Lung (tissue), 12 donors: ENCODE data around the gene NPC1. TPM values are rescaled to one million over a fixed set of nuclear protein-coding genes. Genes with fewer than 3 reads are reported as not detected.

ENCODE experiments used
- ATAC-seq: fragments of 200-7000 bp; cut with Tn5 transposase; one replicate; pipeline ENCODE4 v1.9.1; 2020; ENCODE audit warnings: moderate number of reproducible peaks; ENCODE audit not compliant: insufficient read depth, low FRiP score
- DNase-seq, 3 donors: peaks; one replicate each; pipeline ENCODE4 v3.0.0-alpha.2; 2013 to 2017
- H3K27ac ChIP-seq, 2 donors: one replicate each; pipeline ENCODE4 v1.5.1; 2013; ENCODE audit warnings: mild to moderate bottlenecking in 2 of 2, moderate library complexity in 2 of 2, control low read depth in 1 of 2, inconsistent platforms in 1 of 2, low read depth in 1 of 2, low read length in 1 of 2
- H3K27me3 ChIP-seq, 3 donors: one replicate each; pipeline ENCODE4 v1.5.1; 2013; ENCODE audit warnings: low read length in 2 of 3; ENCODE audit not compliant: control insufficient read depth in 3 of 3, insufficient read depth in 3 of 3
- H3K36me3 ChIP-seq, 4 donors: one replicate each; pipeline ENCODE4 v1.5.1; 2013; ENCODE audit warnings: low read length in 4 of 4, mild to moderate bottlenecking in 1 of 4, moderate library complexity in 1 of 4; ENCODE audit not compliant: control insufficient read depth in 4 of 4, insufficient read depth in 4 of 4
- H3K4me1 ChIP-seq, 5 donors: one replicate each; pipeline ENCODE4 v1.5.1; 2013; ENCODE audit warnings: low read length in 5 of 5, mild to moderate bottlenecking in 2 of 5, moderate library complexity in 1 of 5; ENCODE audit not compliant: control insufficient read depth in 5 of 5, insufficient read depth in 5 of 5
- H3K4me3 ChIP-seq: one replicate; pipeline ENCODE4 v1.5.1; 2013; ENCODE audit warnings: mild to moderate bottlenecking, control low read depth, moderate library complexity
- H3K9ac ChIP-seq, 2 donors: one replicate each; pipeline ENCODE4 v1.5.1; 2013; ENCODE audit warnings: low read length in 2 of 2, control low read depth in 1 of 2; ENCODE audit not compliant: insufficient read depth in 1 of 2
- H3K9me3 ChIP-seq, 4 donors: one replicate each; pipeline ENCODE4 v1.5.1; 2013; ENCODE audit warnings: low read length in 3 of 4, mild to moderate bottlenecking in 1 of 4, moderate library complexity in 1 of 4; ENCODE audit not compliant: control insufficient read depth in 4 of 4, insufficient read depth in 3 of 4
- WGBS, 2 donors: extraction: QIAGEN DNeasy Blood & Tissue Kit; methylation state at CpG; one replicate each; pipeline ENCODE4 v1.1.7; 2013; 5-methylcytosine and 5-hydroxymethylcytosine counted together
- polyA plus RNA-seq, 2 donors: library from polyadenylated mRNA; stranded (reverse); fragments of 200-250 nt; gene quantifications; one replicate each; pipeline ENCODE4 v1.2.1, GENCODE V29; 2013
- total RNA-seq, 2 donors: library from RNA; depleted of rRNA in 1 of 2; stranded (reverse); fragments of >200 nt in 1 of 2; gene quantifications; one replicate each; pipeline ENCODE4 v1.2.1, GENCODE V29; 2014 to 2021
- TF ChIP-seq, protein P1 (sequence below): IDR thresholded peaks from 2 replicates; pipeline ENCODE4 v1.5.1; 2012; ENCODE audit warnings: mild to moderate bottlenecking; ENCODE audit errors: control extremely low read depth, extremely low read depth
- donor health status: control.
- donor health status: control.
- donor health status: Bipolar disorder and iron deficiency.
- donor health status: healthy.
- donor health status: DM: yes; HTN: yes; CAD: no.

NPC1 gene
- total and polyA plus RNA-seq, 4 donors, result 47.7 to 143 (median 73.0) TPM

DNA sequence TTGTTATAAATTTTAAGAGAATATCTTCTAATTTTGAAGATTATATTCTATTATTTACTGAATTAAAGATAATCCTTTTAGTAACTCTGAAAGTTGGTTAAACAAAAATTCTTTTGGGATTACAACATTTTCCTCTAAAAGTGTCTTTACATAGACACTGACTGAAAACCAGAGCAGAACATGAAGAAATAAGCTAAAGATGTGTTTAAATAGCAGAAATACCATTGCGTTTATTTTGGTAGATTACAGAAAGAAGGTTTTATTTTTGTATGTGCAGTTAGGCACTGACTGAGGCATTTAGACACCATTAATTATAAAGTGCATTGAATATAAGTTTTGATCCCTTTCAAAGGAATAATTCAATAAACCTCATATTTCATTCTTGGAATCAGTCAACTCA is 13.5 kb upstream of the NPC1 start:
- DNase-seq, result no peak
- WGBS, 2 donors, result 85 to 90% methylated on average over 1 of the region's 1 CpG
- no peak overlapping the region for H3K4me3 ChIP-seq
- H3K36me3 ChIP-seq, result no peaks in the 10 kb centered on the region
- H3K27ac ChIP-seq, result no peak overlapping the region
- no peak overlapping the region for H3K9ac ChIP-seq
- no peaks in the 10 kb centered on the region for H3K9me3 ChIP-seq
- no peak for ATAC-seq
- TF ChIP-seq, protein P1, sequence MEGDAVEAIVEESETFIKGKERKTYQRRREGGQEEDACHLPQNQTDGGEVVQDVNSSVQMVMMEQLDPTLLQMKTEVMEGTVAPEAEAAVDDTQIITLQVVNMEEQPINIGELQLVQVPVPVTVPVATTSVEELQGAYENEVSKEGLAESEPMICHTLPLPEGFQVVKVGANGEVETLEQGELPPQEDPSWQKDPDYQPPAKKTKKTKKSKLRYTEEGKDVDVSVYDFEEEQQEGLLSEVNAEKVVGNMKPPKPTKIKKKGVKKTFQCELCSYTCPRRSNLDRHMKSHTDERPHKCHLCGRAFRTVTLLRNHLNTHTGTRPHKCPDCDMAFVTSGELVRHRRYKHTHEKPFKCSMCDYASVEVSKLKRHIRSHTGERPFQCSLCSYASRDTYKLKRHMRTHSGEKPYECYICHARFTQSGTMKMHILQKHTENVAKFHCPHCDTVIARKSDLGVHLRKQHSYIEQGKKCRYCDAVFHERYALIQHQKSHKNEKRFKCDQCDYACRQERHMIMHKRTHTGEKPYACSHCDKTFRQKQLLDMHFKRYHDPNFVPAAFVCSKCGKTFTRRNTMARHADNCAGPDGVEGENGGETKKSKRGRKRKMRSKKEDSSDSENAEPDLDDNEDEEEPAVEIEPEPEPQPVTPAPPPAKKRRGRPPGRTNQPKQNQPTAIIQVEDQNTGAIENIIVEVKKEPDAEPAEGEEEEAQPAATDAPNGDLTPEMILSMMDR, result no peak
- H3K27me3 ChIP-seq, result peaks cover 0 to 3% (median 0%) of the 10 kb centered on the region in 3 donors
- H3K4me1 ChIP-seq, result no peaks in the 10 kb centered on the region

DNA sequence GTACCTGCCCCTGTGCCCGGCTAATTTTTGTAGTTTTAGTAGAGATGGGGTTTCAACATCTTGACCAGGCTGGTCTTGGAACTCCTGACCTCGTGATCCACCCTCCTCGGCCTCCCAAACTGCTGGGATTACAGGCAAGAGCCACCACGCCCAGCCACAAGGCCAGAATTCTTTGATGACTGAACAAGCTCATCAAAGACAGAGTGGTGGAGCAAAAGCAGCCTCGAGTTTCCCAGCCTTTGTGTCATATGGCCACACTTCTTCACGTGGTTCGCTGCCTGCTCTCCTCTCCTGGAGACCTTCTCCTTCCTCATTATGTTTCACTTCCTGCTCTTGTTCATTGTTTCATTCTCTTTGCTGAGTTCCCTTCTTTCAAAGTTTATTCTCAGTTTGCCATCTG is 9.9 kb upstream of the NPC1 start:
- Histone ChIP-seq H3K27ac (no peak overlapping the region), H3K36me3 (no peaks in the 10 kb centered on the region), H3K4me1 (no peaks in the 10 kb centered on the region), H3K4me3 (no peak overlapping the region), H3K27me3 (peaks cover 0 to 3% (median 0%) of the 10 kb centered on the region in 3 donors), H3K9ac (no peak overlapping the region), H3K9me3 (no peaks in the 10 kb centered on the region)
- WGBS, 2 donors, result 65 to 68% methylated on average over 7 of the region's 7 CpGs
- TF ChIP-seq, protein P1, result no peak
- ATAC-seq (peak; percentile 20), DNase-seq (no peak)

DNA sequence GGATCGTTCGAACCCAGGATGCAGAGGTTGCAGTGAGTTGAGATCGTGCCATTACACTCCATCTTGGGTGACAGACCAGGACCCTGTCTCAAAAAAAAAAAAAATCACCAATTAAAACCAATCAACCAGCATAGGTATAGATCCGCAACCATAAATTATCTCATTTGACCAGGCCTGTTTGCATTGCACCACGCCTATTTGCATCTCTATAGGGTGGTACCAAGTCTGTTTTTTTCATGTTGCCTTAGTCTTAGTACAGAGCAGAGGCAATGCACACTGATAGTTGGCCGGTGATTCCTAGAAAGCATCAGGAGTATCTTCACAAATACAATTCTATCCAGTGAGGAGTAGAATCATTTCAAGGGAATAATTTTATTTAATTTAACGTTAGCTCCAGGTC is 9.3 kb upstream of the NPC1 start:
- Histone ChIP-seq H3K4me3 (no peak overlapping the region), H3K9me3 (no peaks in the 10 kb centered on the region), H3K36me3 (no peaks in the 10 kb centered on the region), H3K9ac (no peak overlapping the region), H3K4me1 (no peaks in the 10 kb centered on the region), H3K27ac (no peak overlapping the region), H3K27me3 (peaks cover 0 to 3% (median 0%) of the 10 kb centered on the region in 3 donors)
- 96 to 97% methylated on average over 7 of the region's 7 CpGs for WGBS, 2 donors
- TF ChIP-seq, protein P1, result no peak
- DNase-seq (no peak), ATAC-seq (no peak)

DNA sequence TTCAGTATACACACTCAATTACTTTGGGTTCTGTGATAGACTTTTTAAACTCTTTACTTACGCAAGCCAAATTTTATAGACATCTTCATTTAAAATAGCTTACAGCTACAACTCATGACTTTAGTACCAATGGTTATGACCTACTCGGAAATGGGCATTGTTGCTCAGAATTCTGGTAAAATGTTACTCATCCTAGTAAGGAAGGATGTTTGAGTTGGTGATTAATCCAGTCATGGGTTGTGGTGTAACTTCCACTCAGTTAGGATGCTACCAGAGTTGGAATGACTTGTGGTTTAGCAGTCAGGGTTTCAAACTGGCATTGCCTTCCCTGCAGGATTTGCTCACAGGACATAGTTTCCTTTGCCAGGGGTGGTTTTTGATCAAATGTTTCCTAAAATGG is 7.4 kb upstream of the NPC1 start:
- Histone ChIP-seq H3K4me1 (no peaks in the 10 kb centered on the region), H3K36me3 (no peaks in the 10 kb centered on the region), H3K27me3 (peaks cover 0 to 3% (median 0%) of the 10 kb centered on the region in 3 donors), H3K9ac (no peak overlapping the region), H3K4me3 (no peak overlapping the region), H3K27ac (no peak overlapping the region), H3K9me3 (no peaks in the 10 kb centered on the region)
- no peak for ATAC-seq
- WGBS, 2 donors, result 64 to 82% methylated on average over 2 of the region's 2 CpGs
- TF ChIP-seq, protein P1, result no peak
- DNase-seq, result no peak
